Sigmoid colon (tissue), 7 donors: Measurements from ENCODE around the gene NTRK1. TPM values are rescaled to one million over a fixed set of nuclear protein-coding genes. Genes with fewer than 3 reads are reported as not detected.

Source experiments
- DNase-seq: peaks from one replicate; pipeline ENCODE4 v3.0.0-alpha.2; 2019
- H3K27ac ChIP-seq, 4 donors: fragments of 200-600 bp; sonication (generic); one replicate each; pipeline ENCODE4 v1.5.1; 2016 to 2019; ENCODE audit warnings: mild to moderate bottlenecking in 1 of 4
- H3K27me3 ChIP-seq, 3 donors: fragments of 200-600 bp; sonication (generic); one replicate each; pipeline ENCODE4 v1.5.1; 2019; ENCODE audit warnings: mild to moderate bottlenecking in 1 of 3
- H3K36me3 ChIP-seq, 4 donors: fragments of 200-600 bp; sonication (generic); one replicate each; pipeline ENCODE4 v1.5.1; 2016 to 2019
- H3K4me1 ChIP-seq, 4 donors: fragments of 200-600 bp; sonication (generic); one replicate each; pipeline ENCODE4 v1.5.1; 2017 to 2019
- H3K4me3 ChIP-seq, 4 donors: fragments of 200-600 bp; sonication (generic); one replicate each; pipeline ENCODE4 v1.5.1; 2017 to 2019; ENCODE audit warnings: mild to moderate bottlenecking in 2 of 4, moderate library complexity in 1 of 4
- H3K9me3 ChIP-seq, 4 donors: fragments of 200-600 bp in 3 of 4; sonication (generic) in 3 of 4; one replicate each; pipeline versions ENCODE4 v1.5.1 to v1.6.1; 2013 to 2019
- EP300 ChIP-seq, 4 donors: sonication (generic); formaldehyde crosslinking; IDR thresholded peaks; one replicate each; pipeline ENCODE4 v1.6.1; 2017; ENCODE audit warnings: antibody characterized with exemption in 4 of 4
- POLR2A ChIP-seq, 2 donors: fragments of 450-650 bp; IDR thresholded peaks; one replicate each; pipeline ENCODE4 v1.6.1; 2016; ENCODE audit warnings: antibody characterized with exemption in 2 of 2, mild to moderate bottlenecking in 2 of 2, moderate library complexity in 2 of 2
- POLR2AphosphoS5 ChIP-seq, 4 donors: sonication (generic); formaldehyde crosslinking; IDR thresholded peaks; one replicate each; pipeline ENCODE4 v1.6.1; 2017; ENCODE audit warnings: antibody characterized with exemption in 4 of 4
- WGBS, 2 donors: extraction: QIAGEN DNeasy Blood & Tissue Kit; methylation state at CpG; one replicate each; pipeline ENCODE4 v1.1.7; 2013; 5-methylcytosine and 5-hydroxymethylcytosine counted together
- intact Hi-C: fragments of 100-400 bp; cut with DNase I; formaldehyde crosslinking; loops from one replicate; pipeline ENCODE4 v1.15.1; 2023
- polyA plus RNA-seq, 3 donors: library from polyadenylated mRNA; stranded (reverse); fragments of 200-250 nt; gene quantifications; one replicate each; pipeline ENCODE4 v1.2.3, GENCODE V29; 2013
- total RNA-seq, 4 donors: library from RNA; depleted of rRNA; stranded (reverse); fragments of >200 nt; gene quantifications; one replicate each; pipeline ENCODE4 v1.1.0, GENCODE V29; 2016
- TF ChIP-seq, protein P1 (sequence below), 4 experiments: fragments of 450-650 bp in 3 of 4; fragments of 200-600 bp in 1 of 4; IDR thresholded peaks; one replicate each; pipeline ENCODE4 v1.5.1; 2016 to 2019; ENCODE audit warnings: antibody characterized with exemption in 4 of 4, mild to moderate bottlenecking in 3 of 4, moderate library complexity in 2 of 4
- donor health status: healthy with polysubstance abuse.
- donor health status: Bipolar disorder and iron deficiency.
- donor health status: healthy.

NTRK1 gene
- total and polyA plus RNA-seq, 7 donors, result 0.42 to 4.9 (median 2.0) TPM; not detected in 1

- no peaks in the 10 kb centered on the region for H3K9me3 ChIP-seq
- H3K27ac ChIP-seq, result no peak overlapping the region
- DNase-seq, result no peak
- no peaks in the 10 kb centered on the region for H3K36me3 ChIP-seq
- H3K4me1 ChIP-seq, result no peaks in the 10 kb centered on the region
- no peak overlapping the region for H3K4me3 ChIP-seq
- 93 to 95% methylated on average over 18 of the region's 18 CpGs for WGBS, 2 donors
- peaks cover 0 to 15% (median 0%) of the 10 kb centered on the region in 3 donors for H3K27me3 ChIP-seq
- no peak for TF ChIP-seq EP300 (IDR thresholded peaks at IDR 0.05)
- no peak for TF ChIP-seq POLR2AphosphoS5 (IDR thresholded peaks at IDR 0.05)
- TF ChIP-seq POLR2A (IDR thresholded peaks at IDR 0.05), result no peak
- TF ChIP-seq, protein P1, sequence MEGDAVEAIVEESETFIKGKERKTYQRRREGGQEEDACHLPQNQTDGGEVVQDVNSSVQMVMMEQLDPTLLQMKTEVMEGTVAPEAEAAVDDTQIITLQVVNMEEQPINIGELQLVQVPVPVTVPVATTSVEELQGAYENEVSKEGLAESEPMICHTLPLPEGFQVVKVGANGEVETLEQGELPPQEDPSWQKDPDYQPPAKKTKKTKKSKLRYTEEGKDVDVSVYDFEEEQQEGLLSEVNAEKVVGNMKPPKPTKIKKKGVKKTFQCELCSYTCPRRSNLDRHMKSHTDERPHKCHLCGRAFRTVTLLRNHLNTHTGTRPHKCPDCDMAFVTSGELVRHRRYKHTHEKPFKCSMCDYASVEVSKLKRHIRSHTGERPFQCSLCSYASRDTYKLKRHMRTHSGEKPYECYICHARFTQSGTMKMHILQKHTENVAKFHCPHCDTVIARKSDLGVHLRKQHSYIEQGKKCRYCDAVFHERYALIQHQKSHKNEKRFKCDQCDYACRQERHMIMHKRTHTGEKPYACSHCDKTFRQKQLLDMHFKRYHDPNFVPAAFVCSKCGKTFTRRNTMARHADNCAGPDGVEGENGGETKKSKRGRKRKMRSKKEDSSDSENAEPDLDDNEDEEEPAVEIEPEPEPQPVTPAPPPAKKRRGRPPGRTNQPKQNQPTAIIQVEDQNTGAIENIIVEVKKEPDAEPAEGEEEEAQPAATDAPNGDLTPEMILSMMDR (IDR thresholded peaks at IDR 0.05), result no peak
- intact Hi-C loops, result no loop called here
These were observed 13.0 kb downstream of the NTRK1 start for GRCh38 chr1:156873659-156874058.

DNA sequence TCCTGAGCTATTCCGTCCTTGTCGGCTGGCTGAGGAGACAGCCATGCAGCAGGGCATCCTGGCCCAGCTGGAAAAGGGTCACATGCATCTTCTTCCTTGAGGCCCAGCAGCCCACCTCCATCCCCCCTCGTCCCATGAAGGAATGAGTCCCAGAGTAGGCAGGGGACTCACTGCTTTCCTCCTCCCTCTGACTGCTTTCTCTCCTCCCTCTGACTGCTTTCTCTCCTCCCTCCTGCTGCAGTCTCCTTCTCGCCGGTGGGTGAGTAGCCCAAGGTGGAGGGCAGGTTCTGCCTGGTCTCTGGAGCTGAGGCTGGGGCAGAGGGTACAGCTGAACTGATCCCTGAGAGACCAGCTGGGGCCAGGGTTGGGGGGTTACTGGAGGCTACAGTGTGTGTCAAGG lies 13.5 kb downstream of the NTRK1 start:
- 86 to 89% methylated on average over 5 of the region's 5 CpGs for WGBS, 2 donors
- H3K27me3 ChIP-seq, result peaks cover 0 to 19% (median 0%) of the 10 kb centered on the region in 3 donors
- no peak overlapping the region for H3K27ac ChIP-seq
- no peak for DNase-seq
- H3K9me3 ChIP-seq, result no peaks in the 10 kb centered on the region
- intact Hi-C loops, result no loop called here
- TF ChIP-seq POLR2AphosphoS5 (IDR thresholded peaks at IDR 0.05) (no peak), EP300 (IDR thresholded peaks at IDR 0.05) (no peak), POLR2A (IDR thresholded peaks at IDR 0.05) (no peak)
- TF ChIP-seq, protein P1 (IDR thresholded peaks at IDR 0.05), result no peak
- no peaks in the 10 kb centered on the region for H3K36me3 ChIP-seq
- H3K4me3 ChIP-seq, result no peak overlapping the region
- no peaks in the 10 kb centered on the region for H3K4me1 ChIP-seq

DNA sequence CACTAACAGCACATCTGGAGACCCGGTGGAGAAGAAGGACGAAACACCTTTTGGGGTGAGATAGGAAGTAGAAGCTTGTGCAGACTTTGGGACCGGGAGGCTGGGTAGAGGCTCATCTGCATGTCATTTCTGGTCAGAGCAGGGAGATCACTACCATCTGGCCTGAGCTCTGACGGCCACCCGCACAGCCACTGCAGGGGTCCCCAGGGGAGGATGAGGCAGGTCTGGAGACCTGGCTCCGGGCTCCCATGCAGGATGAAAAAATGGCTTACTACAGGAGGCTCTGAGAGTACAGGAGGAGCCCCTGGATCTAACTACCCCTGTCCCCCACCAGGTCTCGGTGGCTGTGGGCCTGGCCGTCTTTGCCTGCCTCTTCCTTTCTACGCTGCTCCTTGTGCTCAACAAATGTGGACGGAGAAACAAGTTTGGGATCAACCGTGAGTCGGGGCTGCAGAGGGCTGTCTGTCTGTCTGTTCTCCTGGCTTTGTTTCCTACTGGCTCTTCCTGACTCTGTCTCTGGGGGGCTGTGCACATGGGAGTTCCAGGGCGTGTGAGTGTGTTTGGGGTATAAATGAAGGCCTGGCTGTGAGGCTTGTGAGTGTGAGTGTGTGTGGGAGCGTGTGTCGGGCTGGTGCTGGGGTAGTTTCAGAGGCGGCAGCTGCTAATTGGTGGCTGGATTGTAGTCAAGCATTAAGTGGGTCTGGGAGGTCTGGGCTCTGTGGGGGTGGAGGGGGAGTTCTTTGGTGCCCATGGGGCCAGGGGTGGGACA lies 14.1 kb downstream of the NTRK1 start:
- intact Hi-C loops, result no loop called here
- WGBS, 2 donors, result 80 to 83% methylated on average over 16 of the region's 16 CpGs
- Histone ChIP-seq H3K27ac (no peak overlapping the region), H3K9me3 (no peaks in the 10 kb centered on the region), H3K4me1 (no peaks in the 10 kb centered on the region), H3K4me3 (no peak overlapping the region), H3K36me3 (no peaks in the 10 kb centered on the region), H3K27me3 (peaks cover 0 to 19% (median 0%) of the 10 kb centered on the region in 3 donors)
- no peak for DNase-seq
- TF ChIP-seq, protein P1 (IDR thresholded peaks at IDR 0.05), result no peak
- TF ChIP-seq POLR2AphosphoS5 (IDR thresholded peaks at IDR 0.05), result no peak
- no peak for TF ChIP-seq POLR2A (IDR thresholded peaks at IDR 0.05)
- no peak for TF ChIP-seq EP300 (IDR thresholded peaks at IDR 0.05)

DNA sequence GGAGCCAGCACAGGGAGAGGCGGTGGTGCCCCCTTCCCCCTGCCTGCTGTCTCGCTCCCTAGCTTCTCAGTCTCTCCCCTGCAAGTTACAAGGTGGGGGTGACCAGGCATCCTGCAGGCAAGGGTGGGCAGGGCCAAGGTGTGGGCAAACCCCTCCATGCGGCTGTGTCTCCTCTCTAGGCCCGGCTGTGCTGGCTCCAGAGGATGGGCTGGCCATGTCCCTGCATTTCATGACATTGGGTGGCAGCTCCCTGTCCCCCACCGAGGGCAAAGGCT lies 14.6 kb downstream of the NTRK1 start:
- WGBS, 2 donors, result 69 to 82% methylated on average over 5 of the region's 5 CpGs
- H3K27me3 ChIP-seq, result peaks cover 0 to 23% (median 0%) of the 10 kb centered on the region in 3 donors

More for the DNA sequence above, 14.6 kb downstream of the NTRK1 start:
- Histone ChIP-seq H3K4me1 (no peaks in the 10 kb centered on the region), H3K9me3 (no peaks in the 10 kb centered on the region), H3K27ac (no peak overlapping the region), H3K36me3 (no peaks in the 10 kb centered on the region), H3K4me3 (no peak overlapping the region)
- intact Hi-C loops, result no loop called here
- TF ChIP-seq EP300 (IDR thresholded peaks at IDR 0.05), result no peak
- TF ChIP-seq POLR2A (IDR thresholded peaks at IDR 0.05), result no peak
- TF ChIP-seq POLR2AphosphoS5 (IDR thresholded peaks at IDR 0.05), result no peak
- TF ChIP-seq, protein P1 (IDR thresholded peaks at IDR 0.05), result no peak
- no peak for DNase-seq
